Testis (tissue), 3 donors: ENCODE measurements around the gene ZC3H15. TPM values are rescaled to one million over a fixed set of nuclear protein-coding genes. Genes with fewer than 3 reads are reported as not detected.
"Not testable (repeated sequence)": the region's sequence is repeated elsewhere in the genome, so short reads cannot be mapped to it uniquely, and the experiment has no call there.

Source experiments
- DNase-seq: peaks from one replicate; pipeline ENCODE4 v3.0.0-alpha.2; 2019
- H3K27ac ChIP-seq, 2 donors: fragments of 200-600 bp; sonication (generic); one replicate each; pipeline ENCODE4 v1.5.1; 2019
- H3K27me3 ChIP-seq: fragments of 200-600 bp; sonication (generic); one replicate; pipeline ENCODE4 v1.5.1; 2019
- H3K36me3 ChIP-seq: fragments of 200-600 bp; sonication (generic); one replicate; pipeline ENCODE4 v1.5.1; 2017; ENCODE audit warnings: low read depth; ENCODE audit errors: missing control alignments
- H3K4me1 ChIP-seq: fragments of 200-600 bp; sonication (generic); one replicate; pipeline ENCODE4 v1.5.1; 2019
- H3K4me3 ChIP-seq, 2 donors: fragments of 200-600 bp; sonication (generic); one replicate each; pipeline ENCODE4 v1.5.1; 2017 to 2019
- H3K9me3 ChIP-seq: fragments of 200-600 bp; sonication (generic); one replicate; pipeline ENCODE4 v1.5.1; 2017
- CTCF ChIP-seq, 3 experiments: fragments of 450-650 bp in 2 of 3; fragments of 200-600 bp in 1 of 3; sonication (generic) in 1 of 3; IDR thresholded peaks; one replicate each; pipeline ENCODE4 v1.5.1; 2016 to 2019; ENCODE audit warnings: antibody characterized with exemption in 3 of 3, mild to moderate bottlenecking in 2 of 3, moderate library complexity in 1 of 3
- POLR2A ChIP-seq: fragments of 450-650 bp; IDR thresholded peaks from one replicate; pipeline ENCODE4 v1.6.1; 2017; ENCODE audit warnings: antibody characterized with exemption, mild to moderate bottlenecking, moderate library complexity
- WGBS, 2 donors: methylation state at CpG; one replicate each; pipeline ENCODE4 v1.1.5; 2018; 5-methylcytosine and 5-hydroxymethylcytosine counted together
- intact Hi-C: fragments of 100-400 bp; cut with DNase I; formaldehyde crosslinking; loops from one replicate; pipeline ENCODE4 v1.15.1; 2023; ENCODE audit warnings: low total_unique reads
- polyA plus RNA-seq: library from polyadenylated mRNA; stranded (reverse); fragments of 350-450 nt; fragmentation: Illumina TruSeq; extraction: RNeasy Lipid Tissue Mini Kit (QIAGEN cat#74804); gene quantifications from one replicate; pipeline ENCODE4 v1.2.3, GENCODE V29; 2014; ENCODE audit warnings: low read depth, low replicate concordance; ENCODE audit not compliant: insufficient read depth
- total RNA-seq, 2 donors: library from RNA; depleted of rRNA; stranded (reverse); fragments of >200 nt; gene quantifications; one replicate each; pipeline ENCODE4 v1.2.3, GENCODE V29; 2016

ZC3H15 gene
- total and polyA plus RNA-seq, 3 donors from 2014 or later: 36.8 to 67.4 (median 59.4) TPM

GRCh38 chr2:186517090-186517489, 31.0 kb downstream of the ZC3H15 start:
- H3K4me1 ChIP-seq: no peaks in the 10 kb centered on the region
- no peak overlapping the region for H3K27ac ChIP-seq
- no peak for DNase-seq

DNA sequence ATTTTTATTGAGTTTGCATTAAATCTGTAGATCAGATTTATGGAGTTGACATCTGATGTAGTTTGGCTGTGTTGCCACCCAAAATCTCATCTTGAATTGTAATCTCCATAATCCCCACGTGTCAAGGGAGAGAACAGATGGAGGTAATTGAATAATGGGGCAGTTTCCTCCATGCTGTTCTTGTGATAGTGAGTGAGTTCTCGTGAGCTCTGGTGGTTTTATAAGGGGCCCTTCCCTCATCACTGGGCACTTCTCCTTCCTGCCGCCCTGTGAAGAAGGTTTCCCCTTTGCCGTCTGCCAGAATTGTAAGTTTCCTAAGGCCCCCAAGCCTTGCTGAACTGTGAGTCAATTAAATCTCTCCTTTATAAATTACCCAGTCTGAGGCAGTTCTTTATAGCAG, 32.2 kb downstream of the ZC3H15 start:
- H3K4me1 ChIP-seq: no peaks in the 10 kb centered on the region
- TF ChIP-seq POLR2A (no peak), CTCF (IDR thresholded peaks at IDR 0.05) (no peak)
- no peaks in the 10 kb centered on the region for H3K27me3 ChIP-seq
- no peaks in the 10 kb centered on the region for H3K9me3 ChIP-seq
- intact Hi-C loops: no loop called here
- no peaks in the 10 kb centered on the region for H3K36me3 ChIP-seq
- no peak for DNase-seq
- WGBS, 2 donors: 74 to 75% methylated on average over 4 of the region's 4 CpGs
- H3K27ac ChIP-seq: no peak overlapping the region
- no peak overlapping the region for H3K4me3 ChIP-seq

More at GRCh38 chr2:186517090-186517489, 31.0 kb downstream of the ZC3H15 start:
- intact Hi-C loops: no loop called here
- no peak for TF ChIP-seq CTCF (IDR thresholded peaks at IDR 0.05)
- no peak for TF ChIP-seq POLR2A
- no peaks in the 10 kb centered on the region for H3K27me3 ChIP-seq
- no peaks in the 10 kb centered on the region for H3K9me3 ChIP-seq
- H3K4me3 ChIP-seq: no peak overlapping the region
- no peaks in the 10 kb centered on the region for H3K36me3 ChIP-seq

- TF ChIP-seq CTCF (IDR thresholded peaks at IDR 0.05): no peak
- TF ChIP-seq POLR2A: no peak
- Histone ChIP-seq H3K4me1 (no peaks in the 10 kb centered on the region), H3K27ac (no peak overlapping the region), H3K4me3 (no peak overlapping the region), H3K9me3 (no peaks in the 10 kb centered on the region), H3K27me3 (no peaks in the 10 kb centered on the region), H3K36me3 (no peaks in the 10 kb centered on the region)
- 71 to 73% methylated on average over 3 of the region's 3 CpGs for WGBS, 2 donors
- DNase-seq: no peak
- intact Hi-C loops: no loop called here
Measured at GRCh38 chr2:186518945-186519344, 32.9 kb downstream of the ZC3H15 start.

- DNase-seq, H3K9me3 ChIP-seq, H3K36me3 ChIP-seq, H3K27me3 ChIP-seq, H3K27ac ChIP-seq, intact Hi-C loops, H3K4me1 ChIP-seq, H3K4me3 ChIP-seq: not testable (repeated sequence)
- WGBS, 2 donors: 87 to 88% methylated on average over 9 of the region's 9 CpGs
Measured at GRCh38 chr2:186521570-186522153, 35.6 kb downstream of the ZC3H15 start.

GRCh38 chr2:186522450-186522849, 36.4 kb downstream of the ZC3H15 start:
- intact Hi-C loops: no loop called here
- 73 to 85% methylated on average over 2 of the region's 2 CpGs for WGBS, 2 donors
- no peak overlapping the region for H3K27ac ChIP-seq
- no peak overlapping the region for H3K4me3 ChIP-seq
- H3K9me3 ChIP-seq: no peaks in the 10 kb centered on the region
- no peaks in the 10 kb centered on the region for H3K36me3 ChIP-seq
- H3K27me3 ChIP-seq: no peaks in the 10 kb centered on the region
- no peak for TF ChIP-seq POLR2A
- no peak for TF ChIP-seq CTCF (IDR thresholded peaks at IDR 0.05)
- no peak for DNase-seq
- no peaks in the 10 kb centered on the region for H3K4me1 ChIP-seq
